ENCODE results near the gene SLC22A7.

Gene SLC22A7

GRCh38 chr6:43304882-43305281 is 6.8 kb downstream of the SLC22A7 start:
- H3F3A ChIP-seq (ENCODE audit: control insufficient read depth, insufficient read depth) = no peaks in the 10 kb centered on the region
- TF ChIP-seq CTCF (IDR thresholded peaks at IDR 0.05; ENCODE audit: low read depth, low read length, poor library complexity, severe bottlenecking) = no peak
- no peak for TF ChIP-seq EZH2phosphoT487 (IDR thresholded peaks at IDR 0.05; ENCODE audit: borderline replicate concordance, low read length)
- no peaks in the 10 kb centered on the region for H3K9me2 ChIP-seq (replicated peaks; ENCODE audit: control insufficient read depth, low read length)
- H3K9me3 ChIP-seq (ENCODE audit: control insufficient read depth, insufficient read depth, low read length) = no peaks in the 10 kb centered on the region
- H3K4me3 ChIP-seq (ENCODE audit: low read length) = no peak overlapping the region
- no peak overlapping the region for H3K27ac ChIP-seq (ENCODE audit: low read depth, low read length)
- peaks cover 27% of the 10 kb centered on the region for H3K4me1 ChIP-seq (ENCODE audit: control insufficient read depth, low read length)
- H3K79me2 ChIP-seq (ENCODE audit: control insufficient read depth, low read length) = peaks cover 3% of the 10 kb centered on the region; the same call in 1 of the 2 replicates
- no peaks in the 10 kb centered on the region for H4K20me1 ChIP-seq (ENCODE audit: control insufficient read depth, insufficient read depth, low read depth, low read length)
- no peak overlapping the region for H3K4me2 ChIP-seq (ENCODE audit: low read length)
- no peaks in the 10 kb centered on the region; the same call in 1 of the 2 replicates for H3K36me3 ChIP-seq (ENCODE audit: control insufficient read depth, low read length)
- no peaks in the 10 kb centered on the region for H3K27me3 ChIP-seq (ENCODE audit: control insufficient read depth, low read length)

GRCh38 chr6:43306086-43306485 is 8.0 kb downstream of the SLC22A7 start:
- Histone ChIP-seq H3K27me3 (ENCODE audit: control insufficient read depth, low read length) (no peaks in the 10 kb centered on the region), H3K79me2 (ENCODE audit: control insufficient read depth, low read length) (peaks cover 3% of the 10 kb centered on the region; the same call in 1 of the 2 replicates), H3F3A (ENCODE audit: control insufficient read depth, insufficient read depth) (no peaks in the 10 kb centered on the region), H3K27ac (ENCODE audit: low read depth, low read length) (no peak overlapping the region), H3K4me1 (ENCODE audit: control insufficient read depth, low read length) (peaks cover 36% of the 10 kb centered on the region), H3K4me3 (ENCODE audit: low read length) (no peak overlapping the region), H3K36me3 (ENCODE audit: control insufficient read depth, low read length) (no peaks in the 10 kb centered on the region; the same call in 1 of the 2 replicates), H4K20me1 (ENCODE audit: control insufficient read depth, insufficient read depth, low read depth, low read length) (no peaks in the 10 kb centered on the region), H3K9me3 (ENCODE audit: control insufficient read depth, insufficient read depth, low read length) (no peaks in the 10 kb centered on the region), H3K9me2 (replicated peaks; ENCODE audit: control insufficient read depth, low read length) (no peaks in the 10 kb centered on the region), H3K4me2 (ENCODE audit: low read length) (no peak overlapping the region)
- no peak for TF ChIP-seq CTCF (IDR thresholded peaks at IDR 0.05; ENCODE audit: low read depth, low read length, poor library complexity, severe bottlenecking)
- no peak for TF ChIP-seq EZH2phosphoT487 (IDR thresholded peaks at IDR 0.05; ENCODE audit: borderline replicate concordance, low read length)

- no peak for TF ChIP-seq CTCF (IDR thresholded peaks at IDR 0.05; ENCODE audit: low read depth, low read length, poor library complexity, severe bottlenecking)
- no peak for TF ChIP-seq EZH2phosphoT487 (IDR thresholded peaks at IDR 0.05; ENCODE audit: borderline replicate concordance, low read length)
- Histone ChIP-seq H4K20me1 (ENCODE audit: control insufficient read depth, insufficient read depth, low read depth, low read length) (no peaks in the 10 kb centered on the region), H3K4me2 (ENCODE audit: low read length) (peak overlapping the region; percentile 94), H3K36me3 (ENCODE audit: control insufficient read depth, low read length) (no peaks in the 10 kb centered on the region; the same call in 1 of the 2 replicates), H3K27me3 (ENCODE audit: control insufficient read depth, low read length) (no peaks in the 10 kb centered on the region), H3K4me1 (ENCODE audit: control insufficient read depth, low read length) (peaks cover 51% of the 10 kb centered on the region), H3K27ac (ENCODE audit: low read depth, low read length) (no peak overlapping the region), H3K4me3 (ENCODE audit: low read length) (peak overlapping the region; percentile 74), H3K79me2 (ENCODE audit: control insufficient read depth, low read length) (peaks cover 3% of the 10 kb centered on the region; the same call in 1 of the 2 replicates), H3K9me2 (replicated peaks; ENCODE audit: control insufficient read depth, low read length) (no peaks in the 10 kb centered on the region), H3F3A (ENCODE audit: control insufficient read depth, insufficient read depth) (peaks cover 9% of the 10 kb centered on the region), H3K9me3 (ENCODE audit: control insufficient read depth, insufficient read depth, low read length) (no peaks in the 10 kb centered on the region)
Measured at GRCh38 chr6:43307451-43308100, 9.5 kb downstream of the SLC22A7 start.

Data from DOHH2 (cell line).